Measurements from ENCODE around the gene HIVEP3. TPM values are rescaled to one million over a fixed set of nuclear protein-coding genes. Genes with fewer than 3 reads are reported as not detected.

HIVEP3 gene
- total RNA-seq, 1 experiment from 2014 or later: 1.4 TPM

- Histone ChIP-seq H2BK15ac (ENCODE audit: low read depth, low read length) (no peak overlapping the region), H2BK12ac (ENCODE audit: insufficient read length, low read depth, low read length) (no peak overlapping the region), H3T11ph (ENCODE audit: low read length) (no peak overlapping the region), H3K79me1 (ENCODE audit: insufficient read depth, low read depth, low read length, poor library complexity, severe bottlenecking) (no peaks in the 10 kb centered on the region), H4K20me1 (ENCODE audit: control insufficient read depth, insufficient read depth, insufficient read length) (no peaks in the 10 kb centered on the region), H3K4me1 (ENCODE audit: insufficient read depth, low read length) (no peaks in the 10 kb centered on the region), H3K23ac (ENCODE audit: insufficient read length, low read depth, low read length) (no peak overlapping the region), H2AFZ (ENCODE audit: low read length) (no peak overlapping the region), H2BK5ac (ENCODE audit: insufficient read length, low read length) (no peak overlapping the region), H2BK120ac (ENCODE audit: low read depth, low read length, poor library complexity, severe bottlenecking) (no peak overlapping the region), H3K4me2 (ENCODE audit: insufficient read depth, insufficient read length, low read length) (no peak overlapping the region), H3K4ac (ENCODE audit: low read depth, low read length) (no peak overlapping the region), H3K27ac (ENCODE audit: insufficient read length, low read depth, low read length) (no peak overlapping the region), H3K9ac (ENCODE audit: extremely low read depth, insufficient read length, low read length) (no peak overlapping the region), H3K23me2 (ENCODE audit: insufficient read length, low read depth, low read length, poor library complexity, severe bottlenecking) (no peaks in the 10 kb centered on the region), H3K9me3 (ENCODE audit: control insufficient read depth, low read depth, low read length) (no peaks in the 10 kb centered on the region), H4K91ac (ENCODE audit: insufficient read length, low read depth, low read length) (no peak overlapping the region), H4K5ac (ENCODE audit: insufficient read length, low read depth, low read length) (no peak overlapping the region), H2AK5ac (ENCODE audit: insufficient read length, low read length) (no peak overlapping the region), H2BK20ac (ENCODE audit: low read depth, low read length, poor library complexity, severe bottlenecking) (no peak overlapping the region), H4K8ac (replicated peaks; ENCODE audit: insufficient read length, low read depth, low read length) (no peak overlapping the region), H3K18ac (ENCODE audit: insufficient read length, low read depth, low read length) (no peak overlapping the region), H3K14ac (ENCODE audit: insufficient read depth, low read length) (no peak overlapping the region; the same call in 1 of the 2 replicates), H3K56ac (ENCODE audit: insufficient read length, low read depth, low read length) (no peak overlapping the region), H3K27me3 (ENCODE audit: insufficient read depth, low read length) (no peaks in the 10 kb centered on the region), H3K79me2 (ENCODE audit: insufficient read depth, low read length) (no peaks in the 10 kb centered on the region)
- Mint-ChIP-seq H3K4me1 (peaks cover 16 to 22% of the 10 kb centered on the region in 2 experiments), H3K9me3 (no peaks in the 10 kb centered on the region; a peak in 1 of 5 replicates), H3K27me3 (ENCODE audit: low read depth) (peaks cover 1% of the 10 kb centered on the region; the same call in 1 of the 2 replicates), H3K4me3 (no peak overlapping the region), H3K36me3 (ENCODE audit: insufficient read depth in 1 of 3, low read depth in 3 of 3) (no peaks in the 10 kb centered on the region; a peak in 1 of 7 replicates), H3K27ac (peak overlapping the region in 1 of 3 experiments; percentile 64; a peak in 1 of 7 replicates)
- no peak for DNase-seq
- TF ChIP-seq CTCF (conservative IDR thresholded peaks at IDR 0.05): no peak
- no CpG with 5 or more reads among the region's 5 CpGs for WGBS (ENCODE audit: extremely low coverage, insufficient read length, low lambda C conversion rate)
These were observed 205.6 kb downstream of the HIVEP3 start for GRCh38 chr1:41713141-41713540.

Data from H9 (cell line).